Measurements from ENCODE around the gene MICAL3.

MICAL3 gene

DNA sequence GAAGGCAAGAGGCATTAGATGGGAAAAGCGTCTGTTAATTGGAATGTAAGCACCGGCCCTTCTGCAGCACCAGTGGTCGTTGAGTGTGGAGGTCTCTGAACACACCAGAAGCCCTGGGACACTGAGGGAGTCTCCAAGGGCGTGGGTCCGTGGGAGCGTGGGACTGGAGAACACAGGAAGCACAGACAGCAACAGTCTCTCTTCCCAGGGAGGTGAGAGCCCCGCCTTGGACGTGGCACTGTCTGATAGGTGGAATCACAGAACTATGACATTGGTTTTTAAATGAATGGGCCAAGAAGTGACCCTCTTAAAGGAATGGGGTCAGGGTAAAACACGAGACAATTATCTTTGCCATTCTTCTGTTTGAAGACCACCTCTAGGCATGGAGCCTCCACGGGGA lies 221.9 kb downstream of the MICAL3 start:
- TF ChIP-seq, protein P1, sequence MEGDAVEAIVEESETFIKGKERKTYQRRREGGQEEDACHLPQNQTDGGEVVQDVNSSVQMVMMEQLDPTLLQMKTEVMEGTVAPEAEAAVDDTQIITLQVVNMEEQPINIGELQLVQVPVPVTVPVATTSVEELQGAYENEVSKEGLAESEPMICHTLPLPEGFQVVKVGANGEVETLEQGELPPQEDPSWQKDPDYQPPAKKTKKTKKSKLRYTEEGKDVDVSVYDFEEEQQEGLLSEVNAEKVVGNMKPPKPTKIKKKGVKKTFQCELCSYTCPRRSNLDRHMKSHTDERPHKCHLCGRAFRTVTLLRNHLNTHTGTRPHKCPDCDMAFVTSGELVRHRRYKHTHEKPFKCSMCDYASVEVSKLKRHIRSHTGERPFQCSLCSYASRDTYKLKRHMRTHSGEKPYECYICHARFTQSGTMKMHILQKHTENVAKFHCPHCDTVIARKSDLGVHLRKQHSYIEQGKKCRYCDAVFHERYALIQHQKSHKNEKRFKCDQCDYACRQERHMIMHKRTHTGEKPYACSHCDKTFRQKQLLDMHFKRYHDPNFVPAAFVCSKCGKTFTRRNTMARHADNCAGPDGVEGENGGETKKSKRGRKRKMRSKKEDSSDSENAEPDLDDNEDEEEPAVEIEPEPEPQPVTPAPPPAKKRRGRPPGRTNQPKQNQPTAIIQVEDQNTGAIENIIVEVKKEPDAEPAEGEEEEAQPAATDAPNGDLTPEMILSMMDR (conservative IDR thresholded peaks at IDR 0.05; ENCODE audit: control insufficient read depth, insufficient read depth, low read depth, low read length) = no peak
- H3K4me3 ChIP-seq (ENCODE audit: control insufficient read depth, low read depth, low read length) = no peak overlapping the region
- no peak for DNase-seq (ENCODE audit: low read depth)

DNA sequence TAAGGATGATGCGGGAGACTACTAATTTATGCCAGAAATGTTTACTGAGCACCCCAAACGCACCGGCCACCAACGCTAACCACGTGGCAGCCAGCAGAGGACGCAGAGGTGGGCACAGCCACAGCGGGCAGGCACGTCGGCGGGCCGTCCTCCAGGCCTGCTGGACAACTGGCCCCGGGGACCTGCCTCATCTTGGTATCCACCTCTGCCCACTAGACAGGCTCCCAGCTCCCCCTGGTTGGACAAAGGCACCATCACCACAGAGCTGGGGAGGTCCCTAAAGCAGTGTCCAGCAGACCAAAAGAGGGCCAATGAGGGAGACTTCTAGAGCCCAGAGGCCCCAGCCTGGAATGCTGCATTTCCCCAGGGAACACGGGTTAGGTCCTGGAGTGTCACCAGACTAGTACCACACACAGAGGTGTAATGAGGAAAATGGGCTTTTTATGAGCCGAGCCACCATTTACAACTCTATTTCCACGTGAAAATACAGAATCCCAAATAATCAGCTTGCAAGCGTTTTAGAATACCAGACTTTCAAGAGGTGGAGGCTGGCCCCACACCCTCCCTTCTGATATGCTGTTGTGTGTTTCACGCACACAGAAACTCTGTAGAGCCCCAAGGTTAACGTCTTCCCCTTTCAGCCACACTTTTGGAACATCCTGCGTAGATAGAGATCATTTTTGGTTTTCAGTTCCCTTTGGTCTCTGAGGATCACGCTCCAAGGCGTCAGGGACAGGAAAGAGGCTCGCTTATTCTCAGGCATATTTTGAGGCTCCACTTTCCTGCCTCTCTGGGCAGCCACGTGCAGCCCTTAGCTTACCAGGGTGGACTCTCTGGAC lies 226.4 kb downstream of the MICAL3 start:
- H3K4me3 ChIP-seq (ENCODE audit: control insufficient read depth, low read depth, low read length) = no peak overlapping the region
- DNase-seq (ENCODE audit: low read depth) = no peak
- TF ChIP-seq, protein P1 (conservative IDR thresholded peaks at IDR 0.05; ENCODE audit: control insufficient read depth, insufficient read depth, low read depth, low read length) = no peak

DNA sequence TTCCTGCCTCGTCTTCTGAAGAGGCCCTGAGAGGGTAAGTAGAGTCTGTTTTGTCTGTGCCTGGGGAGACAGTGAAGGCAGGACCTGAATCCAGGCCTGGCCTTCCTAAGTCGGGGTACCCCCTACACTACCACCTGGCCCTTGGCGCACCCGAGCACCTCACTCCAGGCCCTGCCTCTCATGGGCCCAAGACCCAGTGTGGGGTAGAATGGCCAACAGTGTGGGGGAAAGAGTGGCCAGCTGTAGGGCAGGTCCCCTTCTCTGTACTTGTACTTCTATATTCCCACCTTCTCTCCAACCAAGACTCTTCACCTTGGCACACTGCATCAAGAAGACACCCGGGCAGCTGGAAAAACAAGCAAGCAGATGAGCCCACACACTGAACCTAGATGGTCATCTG lies 227.7 kb downstream of the MICAL3 start:
- TF ChIP-seq, protein P1 (conservative IDR thresholded peaks at IDR 0.05; ENCODE audit: control insufficient read depth, insufficient read depth, low read depth, low read length) = no peak

DNA sequence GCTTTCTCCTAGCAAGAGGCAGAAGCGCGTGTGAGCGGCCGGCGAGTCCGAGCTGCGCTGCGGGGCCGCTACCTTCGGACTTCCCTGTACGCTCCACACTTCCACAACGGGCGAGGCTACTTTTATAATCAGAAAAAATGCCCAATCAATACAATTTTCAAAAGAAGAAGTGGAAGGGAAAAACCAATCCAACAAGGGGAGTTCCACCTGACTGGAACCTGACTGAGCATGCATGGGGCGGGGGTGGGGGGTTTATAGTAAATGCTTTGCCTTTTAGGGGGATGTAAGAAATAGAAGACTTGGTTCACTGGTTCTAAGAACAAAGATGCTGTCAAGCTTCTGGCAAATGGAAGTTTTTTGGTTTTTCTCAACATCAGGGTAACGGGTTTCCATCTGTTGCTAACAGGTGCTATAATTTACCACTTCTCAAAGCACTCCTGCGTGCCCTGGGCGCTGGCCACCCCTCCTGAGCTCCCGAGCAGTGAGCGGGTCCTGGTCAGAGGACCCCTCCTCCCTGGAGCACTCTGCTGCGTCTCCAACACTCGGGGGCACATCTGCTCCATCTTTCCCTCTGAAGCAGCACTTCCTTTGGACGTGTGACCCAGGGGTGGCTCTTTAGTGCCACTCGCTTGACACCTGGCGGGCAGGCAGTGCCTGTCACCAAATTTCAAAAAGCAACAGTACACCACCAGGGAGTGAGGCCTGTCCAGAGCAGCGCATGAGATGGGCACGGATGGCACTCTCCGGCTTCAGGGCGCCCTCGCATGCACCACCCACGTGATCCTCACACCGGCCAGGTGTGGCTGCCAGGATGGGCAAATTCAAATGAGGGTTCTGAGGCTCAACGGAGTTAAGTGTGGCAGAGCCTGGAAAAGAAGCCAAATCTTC lies 228.5 kb downstream of the MICAL3 start:
- no peak overlapping the region for H3K4me3 ChIP-seq (ENCODE audit: control insufficient read depth, low read depth, low read length)
- DNase-seq (ENCODE audit: low read depth) = no peak
- TF ChIP-seq, protein P1 (conservative IDR thresholded peaks at IDR 0.05; ENCODE audit: control insufficient read depth, insufficient read depth, low read depth, low read length) = no peak

More for the DNA sequence above, 227.7 kb downstream of the MICAL3 start:
- no peak for DNase-seq (ENCODE audit: low read depth)
- no peak overlapping the region for H3K4me3 ChIP-seq (ENCODE audit: control insufficient read depth, low read depth, low read length)

DNA sequence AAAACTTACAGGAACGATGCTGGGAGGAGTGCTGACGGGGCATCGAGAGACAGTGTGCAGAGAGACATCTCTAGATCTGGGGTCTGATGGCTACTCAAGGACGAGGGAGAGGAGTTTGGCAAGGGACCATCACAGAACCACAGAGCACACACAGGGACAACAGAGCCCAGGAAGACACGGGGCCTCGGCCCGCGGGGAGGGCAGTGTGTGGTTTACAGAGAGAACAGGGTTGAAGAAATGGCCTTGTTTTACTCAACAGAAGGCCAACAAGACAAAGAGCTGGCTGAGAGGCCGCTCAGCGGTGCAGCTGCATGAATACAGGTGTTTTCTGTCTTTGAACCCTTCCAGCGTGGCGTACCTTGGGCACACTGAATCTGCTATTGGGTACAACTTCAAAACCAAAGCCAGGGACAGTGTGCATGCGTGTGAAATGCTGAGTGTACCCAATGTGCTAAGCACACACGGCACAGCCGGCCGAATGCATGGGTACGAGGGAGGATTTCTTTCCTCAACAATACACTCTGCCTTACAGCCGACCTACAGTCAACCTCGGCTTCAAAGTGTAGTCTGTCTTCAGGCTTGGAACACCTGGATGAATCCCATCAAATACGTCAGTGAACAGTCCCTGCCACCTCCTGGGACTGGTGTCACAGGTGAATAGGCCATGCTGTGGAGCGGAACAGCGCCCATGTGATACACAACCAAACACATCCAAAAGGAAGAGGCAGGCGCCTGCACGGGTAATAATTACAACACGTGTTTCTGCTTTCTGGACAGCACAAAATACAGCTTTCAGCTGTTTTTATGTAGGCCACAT lies 229.4 kb downstream of the MICAL3 start:
- no peak for DNase-seq (ENCODE audit: low read depth)
- H3K4me3 ChIP-seq (ENCODE audit: control insufficient read depth, low read depth, low read length) = no peak overlapping the region
- TF ChIP-seq, protein P1 (conservative IDR thresholded peaks at IDR 0.05; ENCODE audit: control insufficient read depth, insufficient read depth, low read depth, low read length) = no peak

DNA sequence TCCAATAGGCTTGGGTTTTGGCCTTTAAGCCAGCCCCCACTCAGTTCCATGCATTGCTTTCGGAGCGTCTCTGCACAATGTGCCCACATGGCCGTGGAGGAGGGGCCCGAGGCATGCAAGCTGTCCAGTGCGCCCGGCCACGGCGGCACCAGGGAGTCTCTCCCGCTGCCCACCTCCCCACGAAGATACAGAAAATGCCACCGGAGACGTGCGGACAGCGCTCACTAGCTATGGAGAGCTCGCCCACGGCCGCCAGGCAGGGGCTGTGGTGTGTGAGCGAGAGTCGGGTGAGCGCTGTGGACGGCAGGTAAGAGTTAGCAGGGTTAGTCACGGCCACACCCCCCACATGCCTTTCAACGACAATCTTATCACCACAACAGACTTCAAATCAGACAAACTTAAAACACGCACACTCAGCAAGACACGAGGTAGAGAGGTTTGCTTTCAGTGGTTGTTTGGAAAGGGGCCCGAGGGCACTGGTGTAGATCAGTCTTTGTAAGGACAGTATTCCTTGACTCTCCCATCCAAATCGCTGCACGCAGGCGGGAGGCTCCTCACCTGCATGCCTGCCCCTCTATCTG lies 231.4 kb downstream of the MICAL3 start:
- H3K4me3 ChIP-seq (ENCODE audit: control insufficient read depth, low read depth, low read length) = no peak overlapping the region
- DNase-seq (ENCODE audit: low read depth) = no peak
- TF ChIP-seq, protein P1 (conservative IDR thresholded peaks at IDR 0.05; ENCODE audit: control insufficient read depth, insufficient read depth, low read depth, low read length) = no peak

Data from fibroblast of mammary gland (primary cell).